HG03342 (cell line): ENCODE results near the gene B3GNT5.

Experiments used
- ATAC-seq: cut with Tn5 transposase; IDR thresholded peaks from one replicate; pipeline ENCODE4 v1.9.1; 2021; ENCODE audit warnings: mild to moderate bottlenecking, moderate library complexity; ENCODE audit not compliant: unreplicated experiment

B3GNT5 gene, protein sequence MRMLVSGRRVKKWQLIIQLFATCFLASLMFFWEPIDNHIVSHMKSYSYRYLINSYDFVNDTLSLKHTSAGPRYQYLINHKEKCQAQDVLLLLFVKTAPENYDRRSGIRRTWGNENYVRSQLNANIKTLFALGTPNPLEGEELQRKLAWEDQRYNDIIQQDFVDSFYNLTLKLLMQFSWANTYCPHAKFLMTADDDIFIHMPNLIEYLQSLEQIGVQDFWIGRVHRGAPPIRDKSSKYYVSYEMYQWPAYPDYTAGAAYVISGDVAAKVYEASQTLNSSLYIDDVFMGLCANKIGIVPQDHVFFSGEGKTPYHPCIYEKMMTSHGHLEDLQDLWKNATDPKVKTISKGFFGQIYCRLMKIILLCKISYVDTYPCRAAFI

DNA sequence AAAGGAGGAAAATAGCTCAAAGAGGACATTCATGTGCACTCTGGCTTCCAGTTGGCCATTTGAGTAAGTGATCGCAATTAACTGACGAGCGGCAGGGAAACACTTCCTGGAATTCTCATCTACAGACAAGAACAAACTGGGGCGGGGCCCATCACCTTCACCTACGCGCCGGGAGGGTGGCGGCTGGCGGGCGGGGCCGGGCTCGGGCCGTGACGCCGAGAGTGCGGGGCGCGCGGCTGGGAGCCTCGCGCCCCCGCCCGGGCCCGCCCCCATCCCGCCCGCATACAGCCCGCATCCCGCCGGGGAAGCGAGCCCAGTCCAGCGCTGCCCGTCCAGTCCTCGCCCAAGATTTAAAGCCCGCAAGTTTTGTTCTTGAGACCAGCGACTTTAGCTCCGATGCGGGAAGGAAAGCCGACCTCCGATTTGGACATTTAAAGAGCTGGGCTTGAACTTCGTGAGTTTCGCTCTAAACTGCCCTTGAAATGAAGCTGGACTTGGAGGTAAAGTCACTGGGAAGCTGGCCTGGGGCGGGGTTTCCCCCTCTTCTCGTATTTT is at the start of gene B3GNT5:
Gene B3GNT5 (plus strand): TSS at position 281 of the 555 bp plus-strand sequence. CDS start 16,546 bp downstream, outside the sequence.
- no peak for ATAC-seq

DNA sequence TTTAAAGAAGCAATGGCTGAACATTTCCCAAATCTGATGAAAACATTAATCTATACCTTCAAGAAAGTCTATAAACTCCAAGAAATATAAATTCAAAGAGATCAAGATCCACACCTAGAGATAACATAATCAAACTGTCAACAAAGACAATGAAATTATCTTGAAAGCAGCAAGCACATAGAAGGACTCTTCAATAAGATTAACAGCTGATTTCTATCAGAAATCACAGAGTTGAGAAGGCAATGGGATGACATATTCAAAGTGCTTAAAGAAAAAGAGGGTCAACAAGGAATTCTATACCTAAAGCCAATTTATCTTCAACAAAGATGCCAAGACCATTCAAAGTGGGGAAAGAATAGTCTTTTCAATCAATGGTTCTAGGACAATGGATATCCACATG is 49.4 kb upstream of the B3GNT5 start:
- no peak for ATAC-seq

DNA sequence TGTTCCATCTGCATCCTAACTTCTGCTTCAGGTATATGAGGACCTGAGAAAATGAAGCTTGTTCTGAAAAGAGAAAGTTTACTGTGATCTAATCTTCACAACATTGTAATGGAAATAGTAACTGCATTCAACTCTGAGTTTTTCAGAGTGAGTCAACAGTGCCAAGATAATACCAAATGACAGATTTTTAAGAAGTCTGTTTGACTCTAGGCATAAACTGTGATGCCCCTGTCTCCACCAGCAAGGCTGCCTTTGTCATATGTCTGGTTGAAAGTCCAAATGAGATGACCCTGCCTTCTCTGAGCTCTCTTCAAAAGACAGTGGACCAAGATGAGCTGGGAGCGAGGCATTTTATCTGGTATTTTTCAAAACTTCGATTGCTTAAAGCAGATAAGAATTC is 44.8 kb upstream of the B3GNT5 start:
- ATAC-seq: no peak

DNA sequence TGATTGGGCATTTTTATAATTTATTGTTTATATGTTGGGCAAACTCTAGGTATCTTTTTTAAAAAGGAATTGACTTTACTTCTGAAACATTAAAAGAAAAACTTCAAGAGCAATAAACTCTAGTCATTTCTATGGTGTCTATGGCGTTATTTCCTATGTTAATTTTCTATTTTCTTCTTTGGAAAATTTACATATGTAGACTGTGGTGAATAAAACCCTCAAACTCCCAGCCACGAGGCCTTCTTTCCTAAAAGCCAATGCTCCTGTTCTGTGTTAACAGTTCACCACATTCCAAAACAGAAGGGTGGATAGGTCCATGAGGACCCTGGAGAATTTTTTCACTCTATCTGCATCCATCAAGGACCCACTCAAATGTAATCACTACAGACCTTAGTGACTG is 44.3 kb upstream of the B3GNT5 start:
- no peak for ATAC-seq

DNA sequence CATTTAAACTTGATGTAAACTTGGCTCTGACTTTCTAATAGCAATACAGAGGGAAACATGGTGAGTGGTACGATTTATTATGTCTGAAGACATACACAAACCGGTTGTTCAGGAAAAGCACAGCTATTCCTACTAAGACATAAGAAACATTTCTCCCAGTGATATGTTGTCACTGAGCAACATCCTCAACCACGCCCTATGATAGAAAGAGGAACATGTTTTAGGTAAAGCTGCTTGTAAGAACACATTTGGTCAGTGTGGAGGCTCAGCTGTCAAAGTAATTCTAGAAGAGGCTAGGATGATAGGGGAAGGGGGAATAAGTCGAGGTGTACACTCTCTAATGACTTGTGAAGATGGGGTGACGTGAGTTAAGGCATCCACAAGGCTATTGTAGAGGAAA is 42.7 kb upstream of the B3GNT5 start:
- no peak for ATAC-seq

DNA sequence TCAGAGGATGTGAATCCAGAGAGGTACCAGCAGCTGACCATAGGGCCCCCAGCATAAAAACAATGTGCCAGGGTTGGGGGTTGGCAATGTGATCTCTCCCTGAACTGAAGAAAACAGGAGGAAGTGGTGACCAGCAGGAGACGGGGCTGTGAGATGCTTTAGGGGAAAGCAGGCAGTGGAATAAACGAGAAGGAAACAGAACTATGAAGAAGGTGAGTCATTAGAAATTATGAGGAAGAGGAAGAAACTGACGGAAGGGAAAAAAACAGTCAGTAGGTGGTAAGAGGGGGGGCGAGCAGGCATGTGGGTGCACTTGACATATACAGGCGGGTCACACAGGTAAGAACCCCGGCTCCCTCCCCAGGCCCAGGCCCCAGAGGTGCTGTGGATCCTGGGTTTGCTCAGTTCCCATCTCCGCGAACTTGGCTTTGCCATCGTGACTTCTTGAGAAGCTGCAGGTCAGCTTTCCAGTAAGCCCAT is 42.2 kb upstream of the B3GNT5 start:
- no peak for ATAC-seq

DNA sequence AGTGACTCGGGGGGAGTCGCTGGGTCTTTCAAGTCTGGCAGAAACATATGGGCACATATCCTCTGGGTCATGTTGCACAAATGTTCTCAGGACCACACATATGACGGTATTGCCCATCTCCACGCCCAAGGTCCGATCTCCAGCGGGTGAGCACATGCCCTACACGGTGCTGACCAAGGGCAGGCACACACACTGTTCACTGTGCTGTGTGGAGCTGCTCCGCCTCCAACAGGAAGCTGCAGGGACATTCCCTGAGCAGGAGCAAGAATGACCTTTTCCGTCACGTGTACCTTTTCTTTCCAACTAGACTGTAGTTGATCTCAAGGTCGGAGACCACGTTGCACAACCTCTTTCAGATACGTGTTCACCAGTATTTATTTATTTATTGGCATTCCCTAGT is 41.7 kb upstream of the B3GNT5 start:
- no peak for ATAC-seq

DNA sequence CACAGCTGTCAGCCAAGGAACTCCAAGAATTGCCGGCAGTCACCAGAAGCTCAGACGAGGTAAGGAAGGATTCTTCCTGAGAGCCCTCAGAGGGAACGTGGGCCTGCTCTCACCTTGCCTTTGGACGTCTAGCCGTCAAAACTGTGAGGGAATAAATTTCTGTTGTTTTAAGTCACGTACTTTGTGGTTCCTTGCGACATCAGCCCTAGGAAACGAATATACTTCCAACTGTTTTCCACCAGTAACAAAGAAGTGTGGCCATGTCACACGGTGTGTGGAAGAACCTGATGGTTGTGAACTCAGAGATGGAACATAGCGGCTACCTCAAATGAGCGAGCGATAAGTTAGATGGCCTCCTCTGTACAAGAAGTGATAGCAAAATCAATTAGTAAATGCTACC is 41.0 kb upstream of the B3GNT5 start:
- ATAC-seq: no peak

DNA sequence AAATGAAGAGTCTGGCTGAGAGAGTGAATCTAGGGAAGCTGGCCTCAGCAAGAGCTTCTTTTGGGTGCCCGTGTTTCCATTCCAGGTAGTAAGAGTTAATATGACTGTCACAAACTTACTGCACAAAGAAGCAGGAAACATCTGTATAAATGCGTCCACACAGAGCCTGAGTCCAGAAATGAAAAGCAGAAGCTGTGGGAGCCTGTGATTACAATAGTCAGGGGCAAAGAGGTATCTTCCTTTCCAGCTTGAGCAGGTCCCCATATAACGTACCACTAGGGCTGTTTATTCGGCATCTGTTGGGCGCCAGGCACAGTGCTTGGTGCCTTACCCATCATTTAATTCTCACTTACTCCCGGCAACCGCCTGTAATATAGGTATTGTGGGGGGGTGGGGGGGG is 40.5 kb upstream of the B3GNT5 start:
- no peak for ATAC-seq

DNA sequence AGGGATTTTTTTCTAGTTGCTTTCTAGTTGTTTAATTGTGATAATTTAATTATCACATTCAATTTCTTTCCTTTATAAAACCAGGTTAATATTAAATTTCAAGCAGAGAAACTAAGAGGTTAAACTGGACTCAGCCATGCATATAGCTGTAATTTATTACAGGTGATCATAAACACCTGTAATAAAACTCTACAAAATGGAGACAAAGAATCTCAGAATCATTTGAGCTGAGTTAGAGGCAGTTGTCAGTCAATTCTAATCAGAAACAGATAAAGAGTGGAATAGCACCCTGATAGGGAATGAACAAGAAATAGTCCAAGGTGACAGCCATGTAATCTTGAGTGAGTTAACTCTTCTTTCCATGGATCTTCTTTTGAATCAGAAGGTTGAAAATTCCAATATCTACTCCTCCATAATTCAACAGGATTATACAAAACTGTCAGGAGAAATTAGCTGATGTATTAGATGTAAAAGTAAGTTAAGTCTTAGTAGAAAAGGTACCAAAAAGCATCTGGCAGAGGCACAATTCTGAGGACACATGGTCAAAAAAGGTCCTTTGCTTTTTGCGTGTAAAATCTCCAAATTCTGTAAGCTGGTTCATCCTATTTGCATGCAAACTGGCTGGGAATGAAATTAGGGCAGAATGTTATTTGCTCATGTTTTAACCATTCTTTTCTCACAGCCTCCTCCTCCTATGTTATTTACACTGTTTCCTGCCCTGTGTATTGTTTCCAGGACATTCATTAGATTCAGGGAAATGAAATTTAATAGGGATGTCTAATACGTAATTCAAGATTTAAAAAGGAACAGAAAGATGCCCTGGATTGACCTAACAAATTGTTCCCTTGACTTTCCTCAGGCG is 39.4 kb upstream of the B3GNT5 start:
- no peak for ATAC-seq

DNA sequence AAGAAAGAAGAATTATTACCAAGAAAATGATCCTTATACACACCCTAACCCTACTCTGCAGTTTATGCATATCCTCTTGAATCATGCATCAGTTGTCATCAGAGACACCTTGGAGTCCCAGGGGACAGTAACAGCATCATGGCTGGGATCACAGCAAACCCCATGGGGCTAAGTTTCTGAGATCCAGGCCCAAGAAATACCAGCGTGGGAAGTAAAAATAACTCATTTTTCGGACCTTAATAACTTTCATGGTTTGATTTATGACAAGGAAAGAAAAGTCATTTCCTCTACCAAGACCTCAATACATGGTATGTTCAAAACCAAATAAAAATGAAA is 38.8 kb upstream of the B3GNT5 start:
- ATAC-seq: no peak

DNA sequence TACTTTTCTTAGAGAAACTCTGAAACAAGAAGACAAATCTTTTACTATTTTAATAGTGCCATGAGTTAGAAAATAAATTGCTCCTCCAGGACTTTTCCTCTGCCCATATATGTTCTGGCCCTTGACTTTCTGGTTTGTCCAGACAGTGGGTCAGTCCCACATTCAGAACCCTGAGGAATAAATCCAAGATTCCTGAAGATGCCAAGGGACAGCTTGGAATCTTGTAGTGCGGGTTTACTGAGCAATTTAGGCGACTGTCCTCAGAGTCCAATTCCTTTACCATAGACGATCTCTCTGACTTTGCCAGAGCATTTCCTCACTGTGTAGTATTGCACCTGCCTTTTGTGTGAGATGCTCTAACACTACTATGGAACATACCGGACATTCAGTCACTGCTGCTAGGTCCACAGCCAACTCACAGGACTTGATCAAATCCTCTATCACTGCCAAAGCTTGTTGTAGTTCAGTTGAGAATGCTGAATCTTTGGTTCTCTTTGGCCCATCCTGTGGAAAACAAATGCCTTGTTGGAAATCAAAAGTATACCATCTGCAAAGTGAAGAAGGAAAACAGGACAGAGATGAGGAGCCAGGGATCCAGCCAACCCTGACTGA is 37.4 kb upstream of the B3GNT5 start:
- ATAC-seq: no peak

DNA sequence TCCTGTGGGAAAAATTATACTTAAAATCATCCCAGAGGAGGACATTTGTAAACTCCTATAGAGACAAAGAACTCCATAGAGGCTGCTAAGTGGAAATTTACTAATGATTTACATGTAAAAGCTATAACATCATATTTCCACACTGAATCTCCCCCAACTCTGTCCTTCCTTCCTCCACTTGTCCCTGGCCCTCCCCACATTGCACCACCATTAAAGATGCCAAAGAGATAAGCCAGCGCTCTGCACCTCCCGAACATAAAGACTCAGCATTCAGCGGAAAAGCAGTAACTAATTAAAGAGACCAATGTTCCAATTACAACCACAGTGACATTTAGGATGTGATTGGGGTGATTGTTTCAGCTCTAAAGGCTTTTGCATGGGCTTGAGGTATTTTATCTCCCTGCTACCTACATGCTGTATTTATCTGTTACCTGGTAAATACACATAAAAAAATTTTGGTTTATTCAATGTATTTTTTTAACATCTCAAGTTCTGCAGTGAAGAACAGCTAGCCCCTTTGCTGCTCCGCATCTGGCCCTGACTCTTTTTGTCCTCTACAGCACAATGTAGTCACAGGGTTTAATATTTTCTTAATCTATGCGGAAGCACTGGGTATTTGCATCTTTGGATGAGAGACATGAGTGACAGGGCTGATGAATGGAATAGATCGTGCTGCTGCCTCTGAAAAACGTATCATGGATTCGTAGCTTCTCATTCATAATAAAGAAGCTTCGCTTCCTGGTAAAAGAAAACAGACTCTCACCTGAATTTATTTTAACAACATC is 35.3 kb upstream of the B3GNT5 start:
- ATAC-seq: no peak

DNA sequence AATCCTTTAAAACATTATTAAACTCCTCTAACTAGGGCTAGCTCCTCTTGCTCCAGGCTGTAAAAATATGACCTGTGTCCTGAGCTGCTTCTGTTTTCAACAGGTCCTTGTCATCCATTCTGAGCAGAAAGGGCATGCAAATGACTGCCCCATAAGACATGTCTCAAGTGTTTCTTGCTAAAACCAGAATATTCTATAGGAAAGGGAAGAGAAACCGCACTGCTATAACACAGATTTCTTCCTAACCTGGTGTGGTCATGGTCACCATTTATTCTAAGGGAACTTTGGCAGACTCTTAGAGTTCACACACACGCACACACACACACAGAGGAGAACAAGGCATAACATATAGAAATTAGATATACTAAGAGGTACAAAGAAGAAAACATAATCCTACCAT is 34.2 kb upstream of the B3GNT5 start:
- no peak for ATAC-seq

DNA sequence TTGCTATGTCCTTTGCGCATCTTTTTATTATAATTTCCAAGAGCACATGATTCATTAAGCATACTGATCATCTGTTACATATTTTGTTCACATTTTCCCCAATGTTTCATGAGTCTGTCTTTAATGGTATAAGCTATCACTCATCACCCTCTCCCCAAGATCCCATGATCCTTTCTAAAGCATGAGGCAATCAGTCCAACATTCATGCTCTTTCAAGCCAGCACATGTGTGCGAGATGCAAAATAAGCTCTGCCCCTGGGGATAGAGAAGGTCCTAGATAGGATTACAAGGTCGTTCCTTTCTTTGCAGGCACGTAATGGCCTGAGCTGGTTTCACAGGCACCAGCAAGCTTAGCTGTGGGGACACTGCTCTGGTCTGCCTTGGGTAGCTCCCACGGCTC is 32.2 kb upstream of the B3GNT5 start:
- ATAC-seq: no peak

DNA sequence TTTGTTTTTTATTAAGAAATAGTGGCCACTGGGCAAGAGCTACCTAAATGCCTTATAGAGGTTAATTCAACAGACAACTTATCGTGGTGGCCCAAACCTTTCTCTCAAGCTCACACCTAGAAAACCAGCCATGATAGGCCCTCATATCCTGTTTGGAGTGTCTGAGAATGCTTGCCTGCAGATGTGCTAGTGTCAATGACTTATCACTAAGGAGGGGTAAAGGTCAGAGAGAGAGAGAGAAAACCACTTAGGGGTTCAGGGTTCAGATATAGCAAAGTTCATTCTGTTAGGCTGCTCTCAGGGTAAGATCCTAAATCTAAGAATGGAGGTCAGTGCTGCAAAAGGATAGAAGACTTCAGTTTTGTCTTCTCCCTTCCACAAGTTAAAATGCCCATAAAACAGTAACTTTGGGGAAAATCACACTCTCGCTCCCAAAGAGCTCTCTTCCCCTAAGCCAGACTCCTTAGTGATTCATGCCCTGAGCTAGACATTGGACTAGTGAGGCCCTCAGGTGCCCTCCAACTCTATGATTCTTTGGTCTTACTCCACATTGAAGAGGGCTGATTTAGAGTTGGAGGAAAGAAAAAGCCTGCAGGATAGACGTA is 30.3 kb upstream of the B3GNT5 start:
- ATAC-seq: no peak

DNA sequence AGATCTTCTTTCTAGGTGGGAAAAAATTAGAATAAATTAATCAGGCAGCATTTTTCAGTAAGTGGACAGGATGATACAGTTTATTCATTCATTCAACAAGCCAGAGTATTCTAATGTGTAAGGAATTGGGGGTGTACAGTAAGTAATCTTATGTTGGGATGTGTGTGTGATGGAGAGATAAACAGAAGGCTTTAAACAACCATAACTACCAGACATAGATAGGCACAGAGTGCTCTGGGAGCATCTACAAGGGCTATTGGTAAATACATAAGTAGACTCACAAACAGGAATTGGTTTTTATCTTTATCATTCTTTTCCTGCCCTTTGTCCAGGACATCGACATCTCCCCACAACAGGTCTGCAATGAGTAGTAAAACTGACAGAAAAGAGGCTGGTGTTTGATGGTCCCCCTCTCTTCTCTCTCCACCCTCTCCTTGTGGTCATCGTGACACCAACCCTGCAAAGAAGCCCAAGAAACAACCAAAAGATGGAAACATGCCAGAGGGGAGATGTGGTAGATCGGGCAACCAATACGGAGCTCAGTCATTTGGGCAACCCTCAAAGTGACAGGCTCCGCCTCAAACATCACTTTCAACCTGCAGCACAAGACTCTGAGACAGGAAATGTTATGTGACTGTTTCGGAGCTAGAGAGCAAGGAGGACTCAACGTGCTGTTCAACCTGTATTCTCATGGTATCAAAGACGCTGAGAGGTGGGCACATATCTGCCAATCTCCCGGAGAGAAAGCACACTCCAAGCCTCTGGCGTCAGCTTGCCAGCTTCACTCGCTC is 28.7 kb upstream of the B3GNT5 start:
- ATAC-seq: no peak

DNA sequence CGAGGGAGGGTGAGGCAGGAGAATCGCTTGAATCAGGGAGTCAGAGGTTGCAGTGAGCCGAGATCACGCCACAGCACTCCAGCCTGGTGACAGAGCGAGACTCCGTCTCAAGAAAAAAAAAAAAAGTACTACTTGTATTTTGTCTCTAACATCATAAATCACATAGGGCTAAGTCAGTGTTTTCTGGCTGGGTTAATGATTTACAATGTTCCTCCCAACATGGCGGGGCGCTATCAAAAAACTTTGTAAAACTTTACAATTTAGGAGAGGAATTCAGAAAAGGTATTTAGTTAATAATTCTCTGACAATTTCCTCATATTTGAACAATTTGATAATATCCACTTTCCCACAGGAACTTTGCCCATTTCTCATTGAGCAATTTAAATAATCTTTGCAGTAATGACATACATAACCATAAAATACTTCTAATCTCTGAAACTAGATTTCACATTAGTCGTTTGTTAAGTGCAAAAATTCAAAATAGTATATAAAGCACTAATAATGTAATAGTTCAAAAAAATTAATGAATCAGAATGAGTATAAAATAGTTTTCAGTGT is 26.6 kb upstream of the B3GNT5 start:
- ATAC-seq: no peak

DNA sequence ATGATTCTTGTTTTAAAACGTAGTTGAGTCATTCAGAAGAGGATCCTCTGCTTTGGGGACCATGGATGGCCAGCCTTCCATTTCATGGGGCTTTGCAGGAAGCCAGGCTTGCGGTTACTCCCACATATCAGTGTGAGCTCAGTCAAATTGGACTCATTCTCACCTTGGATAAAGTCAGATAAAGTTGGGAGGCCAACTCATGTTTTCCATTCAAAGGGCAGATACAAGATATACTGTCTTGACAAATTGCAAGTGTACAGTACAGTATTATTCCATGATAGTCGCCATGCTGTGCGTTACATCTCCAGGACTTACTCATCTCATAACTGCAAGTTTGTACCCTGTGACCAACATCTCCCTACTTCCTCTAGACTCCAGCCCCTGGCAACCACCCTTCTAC is 25.5 kb upstream of the B3GNT5 start:
- ATAC-seq: no peak
